Naive thymus-derived CD8-positive, alpha-beta T cell (primary cell): Measurements from ENCODE around the gene ATG14. TPM values are rescaled to one million over a fixed set of nuclear protein-coding genes. Genes with fewer than 3 reads are reported as not detected.
A peak's percentile ranks its signal among the peaks of the same experiment; 100 is the strongest.
"Not testable (repeated sequence)": the region's sequence is repeated elsewhere in the genome, so short reads cannot be mapped to it uniquely, and the experiment has no call there.

ENCODE experiments used
- ATAC-seq, 2 donors: fragments of 150-1000 bp; cut with Tn5 transposase in 1 of 2; sonication (Bioruptor Pico), chemical (Tn5 transposase) in 1 of 2; 1 replicate in 1 of 2; 2 replicates in 1 of 2; pipeline ENCODE4 v1.10.0; 2021; ENCODE audit warnings: mild to moderate bottlenecking in 2 of 2, moderate library complexity in 2 of 2
- POLR2A ChIA-PET: fragments of 350-600 bp; sonication (Branson Sonifier 250); formaldehyde crosslinking; loops from one replicate; lab custom pipeline; 2021; ENCODE audit warnings: antibody characterized with exemption; lab: Charles Lee
- DNase-seq, 10 donors: peaks; one replicate each; pipeline versions ENCODE4 v3.0.0 to v3.0.0-alpha.2; 2020 to 2022
- H3K27ac Mint-ChIP-seq, 10 donors: one replicate each; pipeline ENCODE4 v1.8.0; 2020 to 2022; ENCODE audit warnings: mild to moderate bottlenecking in 10 of 10, mixed read lengths in 10 of 10, moderate library complexity in 4 of 10, inconsistent platforms in 1 of 10
- H3K27me3 Mint-ChIP-seq, 5 donors: one replicate each; pipeline ENCODE4 v1.8.0; 2021 to 2022; ENCODE audit warnings: mixed read lengths in 5 of 5
- H3K36me3 Mint-ChIP-seq, 3 donors: one replicate each; pipeline ENCODE4 v1.8.0; 2020 to 2022; ENCODE audit warnings: mixed read lengths in 3 of 3, mild to moderate bottlenecking in 2 of 3, inconsistent platforms in 1 of 3
- H3K4me1 Mint-ChIP-seq, 4 donors: one replicate each; pipeline ENCODE4 v1.8.0; 2021 to 2022; ENCODE audit warnings: mixed read lengths in 4 of 4
- H3K4me3 Mint-ChIP-seq, 10 donors: one replicate each; pipeline ENCODE4 v1.8.0; 2020 to 2022; ENCODE audit warnings: mild to moderate bottlenecking in 10 of 10, mixed read lengths in 10 of 10, moderate library complexity in 6 of 10, inconsistent platforms in 1 of 10
- H3K9me3 Mint-ChIP-seq, 9 donors: one replicate each; pipeline ENCODE4 v1.8.0; 2020 to 2022; ENCODE audit warnings: mixed read lengths in 9 of 9, mild to moderate bottlenecking in 3 of 9, inconsistent platforms in 1 of 9, moderate library complexity in 1 of 9
- polyA plus RNA-seq, 3 donors: library from polyadenylated mRNA; unstranded; fragments of 300-500 nt; fragmentation: Illumina TruSeq; gene quantifications; one replicate each; pipeline ENCODE4 v1.2.3, GENCODE V29; 2021
- total RNA-seq, 8 experiments: library from RNA in 2 of 8; stranded (reverse) in 2 of 8; gene quantifications; one replicate each; pipeline ENCODE4 v1.2.3 and lab custom pipeline; 2021 to 2026

ATG14 gene
- total and polyA plus RNA-seq, 5 experiments from 2014 or later = 5.2 to 17.6 (median 6.3) TPM

GRCh38 chr14:55430024-55430690, 18.5 kb upstream of the ATG14 start:
- peak in 9 of 10 donors; percentile 23 to 79 (median 49) for DNase-seq
- peak overlapping the region in 8 of 10 donors; percentile 10 to 87 (median 78) for H3K27ac Mint-ChIP-seq
- POLR2A ChIA-PET = no interaction called here
- no peaks in the 10 kb centered on the region for H3K36me3 Mint-ChIP-seq
- no peak overlapping the region for H3K4me3 Mint-ChIP-seq
- peak; percentile 94 to 97 for ATAC-seq
- no peaks in the 10 kb centered on the region for H3K9me3 Mint-ChIP-seq
- H3K27me3 Mint-ChIP-seq = no peaks in the 10 kb centered on the region
- H3K4me1 Mint-ChIP-seq = peaks cover 13 to 34% (median 32%) of the 10 kb centered on the region in 4 donors

- H3K9me3 Mint-ChIP-seq = no peaks in the 10 kb centered on the region
- peaks cover 4 to 14% (median 8%) of the 10 kb centered on the region in 4 donors for H3K4me1 Mint-ChIP-seq
- POLR2A ChIA-PET = no interaction called here
- no peaks in the 10 kb centered on the region for H3K36me3 Mint-ChIP-seq
- no peak for ATAC-seq
- no peaks in the 10 kb centered on the region for H3K27me3 Mint-ChIP-seq
- H3K4me3 Mint-ChIP-seq = no peak overlapping the region
- H3K27ac Mint-ChIP-seq = peak overlapping the region in 1 of 10 donors; percentile 21
- no peak for DNase-seq
Measured at GRCh38 chr14:55427439-55427838, 15.8 kb upstream of the ATG14 start.

GRCh38 chr14:55426891-55427290, 15.3 kb upstream of the ATG14 start:
- Mint-ChIP-seq H3K4me3 (no peak overlapping the region), H3K9me3 (no peaks in the 10 kb centered on the region), H3K27me3 (peaks cover 0 to 2% (median 0%) of the 10 kb centered on the region in 5 donors), H3K27ac (peak overlapping the region in 1 of 10 donors; percentile 49), H3K36me3 (no peaks in the 10 kb centered on the region), H3K4me1 (peaks cover 4 to 14% (median 7%) of the 10 kb centered on the region in 4 donors)
- ATAC-seq (no peak), DNase-seq (no peak)
- POLR2A ChIA-PET = no interaction called here

- no peak for DNase-seq
- POLR2A ChIA-PET = no interaction called here
- peaks cover 3 to 5% (median 4%) of the 10 kb centered on the region in 4 donors for H3K4me1 Mint-ChIP-seq
- H3K27me3 Mint-ChIP-seq = peaks cover 0 to 2% (median 0%) of the 10 kb centered on the region in 5 donors
- H3K9me3 Mint-ChIP-seq = no peaks in the 10 kb centered on the region
- H3K36me3 Mint-ChIP-seq = no peaks in the 10 kb centered on the region
- H3K4me3 Mint-ChIP-seq = no peak overlapping the region
- no peak for ATAC-seq
- H3K27ac Mint-ChIP-seq = no peak overlapping the region
Measured at GRCh38 chr14:55425091-55425490, 13.5 kb upstream of the ATG14 start.

GRCh38 chr14:55423969-55424368, 12.3 kb upstream of the ATG14 start:
- Mint-ChIP-seq H3K27me3 (peaks cover 0 to 2% (median 0%) of the 10 kb centered on the region in 5 donors), H3K27ac (no peak overlapping the region), H3K9me3 (no peaks in the 10 kb centered on the region), H3K36me3 (no peaks in the 10 kb centered on the region), H3K4me3 (no peak overlapping the region), H3K4me1 (no peaks in the 10 kb centered on the region)
- POLR2A ChIA-PET = no interaction called here
- ATAC-seq = no peak
- DNase-seq = no peak

- H3K9me3 Mint-ChIP-seq, H3K36me3 Mint-ChIP-seq, H3K4me1 Mint-ChIP-seq, H3K27ac Mint-ChIP-seq, POLR2A ChIA-PET, H3K27me3 Mint-ChIP-seq, ATAC-seq, H3K4me3 Mint-ChIP-seq, DNase-seq: not testable (repeated sequence)
Measured at GRCh38 chr14:55422338-55422737, 10.7 kb upstream of the ATG14 start.

GRCh38 chr14:55419663-55420062, 8.0 kb upstream of the ATG14 start:
- no peak overlapping the region for H3K4me3 Mint-ChIP-seq
- H3K27me3 Mint-ChIP-seq = peaks cover 0 to 4% (median 0%) of the 10 kb centered on the region in 5 donors
- no peaks in the 10 kb centered on the region for H3K4me1 Mint-ChIP-seq
- ATAC-seq = no peak
- H3K9me3 Mint-ChIP-seq = no peaks in the 10 kb centered on the region
- DNase-seq = no peak
- H3K36me3 Mint-ChIP-seq = no peaks in the 10 kb centered on the region
- no peak overlapping the region for H3K27ac Mint-ChIP-seq
- POLR2A ChIA-PET = no interaction called here

GRCh38 chr14:55418411-55418810, 6.8 kb upstream of the ATG14 start:
- Mint-ChIP-seq H3K27me3 (peaks cover 0 to 4% (median 0%) of the 10 kb centered on the region in 5 donors), H3K36me3 (no peaks in the 10 kb centered on the region), H3K4me3 (no peak overlapping the region), H3K27ac (no peak overlapping the region), H3K9me3 (no peaks in the 10 kb centered on the region), H3K4me1 (no peaks in the 10 kb centered on the region)
- DNase-seq (no peak), ATAC-seq (no peak)
- POLR2A ChIA-PET = interaction anchor here (0.6 kb wide), 1 partner anchor 15 kb away, joined by 3 read pairs; no protein-coding TSS in a partner anchor

GRCh38 chr14:55417955-55418354, 6.3 kb upstream of the ATG14 start:
- peaks cover 0 to 4% (median 0%) of the 10 kb centered on the region in 5 donors for H3K27me3 Mint-ChIP-seq
- H3K36me3 Mint-ChIP-seq = no peaks in the 10 kb centered on the region
- H3K4me1 Mint-ChIP-seq = no peaks in the 10 kb centered on the region
- H3K9me3 Mint-ChIP-seq = no peaks in the 10 kb centered on the region
- POLR2A ChIA-PET = interaction anchor here (0.6 kb wide), 2 partner anchors 14 to 30 kb away, joined by 3 read pairs; no protein-coding TSS in a partner anchor
- DNase-seq = no peak
- no peak overlapping the region for H3K27ac Mint-ChIP-seq
- no peak for ATAC-seq
- no peak overlapping the region for H3K4me3 Mint-ChIP-seq

- Mint-ChIP-seq H3K36me3 (no peaks in the 10 kb centered on the region), H3K27me3 (peaks cover 0 to 4% (median 0%) of the 10 kb centered on the region in 5 donors), H3K9me3 (no peaks in the 10 kb centered on the region), H3K4me1 (peaks cover 3 to 11% (median 4%) of the 10 kb centered on the region in 4 donors), H3K4me3 (no peak overlapping the region), H3K27ac (no peak overlapping the region)
- ATAC-seq = peak in 1 of 2 donors; percentile 41
- POLR2A ChIA-PET = no interaction called here
- DNase-seq = no peak
Measured at GRCh38 chr14:55416866-55417265, 5.2 kb upstream of the ATG14 start.

GRCh38 chr14:55414551-55414950, 2.9 kb upstream of the ATG14 start:
- DNase-seq (no peak), ATAC-seq (no peak)
- H3K27me3 Mint-ChIP-seq = peaks cover 0 to 4% (median 0%) of the 10 kb centered on the region in 5 donors
- H3K9me3 Mint-ChIP-seq = no peaks in the 10 kb centered on the region
- no peak overlapping the region for H3K27ac Mint-ChIP-seq
- peaks cover 13 to 25% (median 22%) of the 10 kb centered on the region in 4 donors for H3K4me1 Mint-ChIP-seq
- H3K4me3 Mint-ChIP-seq = no peak overlapping the region
- H3K36me3 Mint-ChIP-seq = no peaks in the 10 kb centered on the region
- POLR2A ChIA-PET = interaction anchor here (0.6 kb wide), 1 partner anchor 194 kb away, joined by 4 read pairs; no protein-coding TSS in a partner anchor

GRCh38 chr14:55412676-55413075, 1.0 kb upstream of the ATG14 start:
- ATAC-seq = no peak
- H3K4me1 Mint-ChIP-seq = peaks cover 21 to 35% (median 34%) of the 10 kb centered on the region in 4 donors
- no peak for DNase-seq
- H3K27ac Mint-ChIP-seq = peak overlapping the region in 7 of 10 donors; percentile 11 to 97 (median 90)
- H3K9me3 Mint-ChIP-seq = no peaks in the 10 kb centered on the region
- peaks cover 0 to 4% (median 0%) of the 10 kb centered on the region in 5 donors for H3K27me3 Mint-ChIP-seq
- peak overlapping the region in 9 of 10 donors; percentile 19 to 92 (median 88) for H3K4me3 Mint-ChIP-seq
- H3K36me3 Mint-ChIP-seq = no peaks in the 10 kb centered on the region
- POLR2A ChIA-PET = interaction anchor here (0.6 kb wide), 1 partner anchor 166 kb away, joined by 3 read pairs; no protein-coding TSS in a partner anchor

- ATAC-seq (no peak), DNase-seq (no peak)
- Mint-ChIP-seq H3K9me3 (no peaks in the 10 kb centered on the region), H3K36me3 (peaks cover 0 to 8% (median 0%) of the 10 kb centered on the region in 3 donors), H3K4me3 (peak overlapping the region; percentile 82 to 92 (median 91)), H3K27me3 (peaks cover 0 to 4% (median 0%) of the 10 kb centered on the region in 5 donors), H3K4me1 (peaks cover 21 to 52% (median 38%) of the 10 kb centered on the region in 4 donors), H3K27ac (peak overlapping the region; percentile 32 to 97 (median 92))
- POLR2A ChIA-PET = no interaction called here
Measured at GRCh38 chr14:55410876-55411275, 754 bp downstream of the ATG14 start.
